ENCODE data around the gene EYA2. TPM values are rescaled to one million over a fixed set of nuclear protein-coding genes. Genes with fewer than 3 reads are reported as not detected.
"Not testable (repeated sequence)": the region's sequence is repeated elsewhere in the genome, so short reads cannot be mapped to it uniquely, and the experiment has no call there.

EYA2 gene
- total and polyA plus RNA-seq, 2 donors = 0.70 to 2.2 TPM

- H3K4me3 ChIP-seq (ENCODE audit: low read depth, low read length); H3K36me3 ChIP-seq (ENCODE audit: insufficient read depth); H3K27ac ChIP-seq (ENCODE audit: low read depth); H3K4me1 ChIP-seq (ENCODE audit: insufficient read depth); DNase-seq (ENCODE audit: extremely low spot score): not testable (repeated sequence)
- 94% methylated on average over 4 of the region's 4 CpGs for WGBS
Measured at GRCh38 chr20:46961968-46962367, 67.3 kb downstream of the EYA2 start.

GRCh38 chr20:46962452-46963195 is 68.0 kb downstream of the EYA2 start:
- no peak overlapping the region for H3K4me3 ChIP-seq (ENCODE audit: low read depth, low read length)
- WGBS = 76% methylated on average over 11 of the region's 11 CpGs
- H3K36me3 ChIP-seq (ENCODE audit: insufficient read depth) = no peaks in the 10 kb centered on the region
- H3K27ac ChIP-seq (ENCODE audit: low read depth) = no peak overlapping the region
- no peak for DNase-seq (ENCODE audit: extremely low spot score)
- no peaks in the 10 kb centered on the region for H3K4me1 ChIP-seq (ENCODE audit: insufficient read depth)

GRCh38 chr20:46963196-46963529 is 68.5 kb downstream of the EYA2 start:
- WGBS = 60% methylated on average over 3 of the region's 3 CpGs
- H3K36me3 ChIP-seq (ENCODE audit: insufficient read depth) = no peaks in the 10 kb centered on the region
- DNase-seq (ENCODE audit: extremely low spot score) = no peak
- H3K4me1 ChIP-seq (ENCODE audit: insufficient read depth) = no peaks in the 10 kb centered on the region
- H3K4me3 ChIP-seq (ENCODE audit: low read depth, low read length) = no peak overlapping the region
- H3K27ac ChIP-seq (ENCODE audit: low read depth) = no peak overlapping the region

GRCh38 chr20:46963758-46964617 is 69.3 kb downstream of the EYA2 start:
- no peak overlapping the region for H3K4me3 ChIP-seq (ENCODE audit: low read depth, low read length)
- H3K36me3 ChIP-seq (ENCODE audit: insufficient read depth) = no peaks in the 10 kb centered on the region
- H3K27ac ChIP-seq (ENCODE audit: low read depth) = no peak overlapping the region
- 69% methylated on average over 13 of the region's 13 CpGs for WGBS
- H3K4me1 ChIP-seq (ENCODE audit: insufficient read depth) = no peaks in the 10 kb centered on the region
- no peak for DNase-seq (ENCODE audit: extremely low spot score)

GRCh38 chr20:46964618-46965455 is 70.2 kb downstream of the EYA2 start:
- DNase-seq (ENCODE audit: extremely low spot score) = no peak
- Histone ChIP-seq H3K4me1 (ENCODE audit: insufficient read depth) (no peaks in the 10 kb centered on the region), H3K27ac (ENCODE audit: low read depth) (no peak overlapping the region), H3K36me3 (ENCODE audit: insufficient read depth) (no peaks in the 10 kb centered on the region), H3K4me3 (ENCODE audit: low read depth, low read length) (no peak overlapping the region)
- WGBS = 91% methylated on average over 17 of the region's 17 CpGs

- no peak for DNase-seq (ENCODE audit: extremely low spot score)
- H3K4me1 ChIP-seq (ENCODE audit: insufficient read depth) = no peaks in the 10 kb centered on the region
- no peak overlapping the region for H3K4me3 ChIP-seq (ENCODE audit: low read depth, low read length)
- 86% methylated on average over 14 of the region's 14 CpGs for WGBS
- no peak overlapping the region for H3K27ac ChIP-seq (ENCODE audit: low read depth)
- H3K36me3 ChIP-seq (ENCODE audit: insufficient read depth) = no peaks in the 10 kb centered on the region
Measured at GRCh38 chr20:46965477-46965876, 70.8 kb downstream of the EYA2 start.

GRCh38 chr20:46967646-46968045 is 73.0 kb downstream of the EYA2 start:
- no peak for DNase-seq (ENCODE audit: extremely low spot score)
- Histone ChIP-seq H3K36me3 (ENCODE audit: insufficient read depth) (no peaks in the 10 kb centered on the region), H3K4me1 (ENCODE audit: insufficient read depth) (no peaks in the 10 kb centered on the region), H3K4me3 (ENCODE audit: low read depth, low read length) (no peak overlapping the region), H3K27ac (ENCODE audit: low read depth) (no peak overlapping the region)
- WGBS = 85% methylated on average over 2 of the region's 2 CpGs

- no peak for DNase-seq (ENCODE audit: extremely low spot score)
- Histone ChIP-seq H3K36me3 (ENCODE audit: insufficient read depth) (no peaks in the 10 kb centered on the region), H3K27ac (ENCODE audit: low read depth) (no peak overlapping the region), H3K4me3 (ENCODE audit: low read depth, low read length) (no peak overlapping the region), H3K4me1 (ENCODE audit: insufficient read depth) (no peaks in the 10 kb centered on the region)
- 9% methylated on average over 4 of the region's 4 CpGs for WGBS
Measured at GRCh38 chr20:46970937-46971630, 76.4 kb downstream of the EYA2 start.

GRCh38 chr20:46973766-46974165 is 79.1 kb downstream of the EYA2 start:
- H3K4me3 ChIP-seq (ENCODE audit: low read depth, low read length) = no peak overlapping the region
- DNase-seq (ENCODE audit: extremely low spot score) = no peak
- WGBS = 54% methylated on average over 6 of the region's 6 CpGs
- H3K36me3 ChIP-seq (ENCODE audit: insufficient read depth) = no peaks in the 10 kb centered on the region
- no peak overlapping the region for H3K27ac ChIP-seq (ENCODE audit: low read depth)
- H3K4me1 ChIP-seq (ENCODE audit: insufficient read depth) = no peaks in the 10 kb centered on the region

GRCh38 chr20:46974669-46975434 is 80.2 kb downstream of the EYA2 start:
- WGBS = 75% methylated on average over 10 of the region's 10 CpGs

GRCh38 chr20:46975976-46976375 is 81.3 kb downstream of the EYA2 start:
- no peak overlapping the region for H3K27ac ChIP-seq (ENCODE audit: low read depth)
- 94% methylated on average over 6 of the region's 6 CpGs for WGBS

More at GRCh38 chr20:46974669-46975434, 80.2 kb downstream of the EYA2 start:
- DNase-seq (ENCODE audit: extremely low spot score) = no peak
- Histone ChIP-seq H3K4me1 (ENCODE audit: insufficient read depth) (no peaks in the 10 kb centered on the region), H3K4me3 (ENCODE audit: low read depth, low read length) (no peak overlapping the region), H3K27ac (ENCODE audit: low read depth) (no peak overlapping the region), H3K36me3 (ENCODE audit: insufficient read depth) (no peaks in the 10 kb centered on the region)

GRCh38 chr20:46977204-46977603 is 82.6 kb downstream of the EYA2 start:
- H3K27ac ChIP-seq (ENCODE audit: low read depth) = no peak overlapping the region
- no peaks in the 10 kb centered on the region for H3K36me3 ChIP-seq (ENCODE audit: insufficient read depth)
- DNase-seq (ENCODE audit: extremely low spot score) = no peak
- H3K4me1 ChIP-seq (ENCODE audit: insufficient read depth) = no peaks in the 10 kb centered on the region
- H3K4me3 ChIP-seq (ENCODE audit: low read depth, low read length) = no peak overlapping the region

More at GRCh38 chr20:46975976-46976375, 81.3 kb downstream of the EYA2 start:
- no peaks in the 10 kb centered on the region for H3K36me3 ChIP-seq (ENCODE audit: insufficient read depth)
- no peak overlapping the region for H3K4me3 ChIP-seq (ENCODE audit: low read depth, low read length)
- no peak for DNase-seq (ENCODE audit: extremely low spot score)
- H3K4me1 ChIP-seq (ENCODE audit: insufficient read depth) = no peaks in the 10 kb centered on the region

Data from urinary bladder (tissue), 4 donors.